Esophagus squamous epithelium (tissue), 5 donors: ENCODE results near the gene LAMA5. TPM values are rescaled to one million over a fixed set of nuclear protein-coding genes. Genes with fewer than 3 reads are reported as not detected.

Source experiments
- DNase-seq: peaks from one replicate; lab custom pipeline; 2025; lab: John Stamatoyannopoulos, UW
- H3K27ac ChIP-seq, 4 donors: fragments of 200-600 bp; sonication (generic); one replicate each; pipeline ENCODE4 v1.5.1; 2016 to 2019; ENCODE audit warnings: mild to moderate bottlenecking in 1 of 4
- H3K27me3 ChIP-seq, 4 donors: fragments of 200-600 bp; sonication (generic); 1 replicate in 3 of 4; 2 replicates in 1 of 4; pipeline versions ENCODE4 v1.5.1 to v1.6.0; 2017 to 2021; ENCODE audit warnings: antibody characterized with exemption in 1 of 4
- H3K36me3 ChIP-seq, 3 donors: fragments of 200-600 bp; sonication (generic); one replicate each; pipeline ENCODE4 v1.5.1; 2016 to 2019
- H3K4me1 ChIP-seq, 3 donors: fragments of 200-600 bp; sonication (generic); one replicate each; pipeline ENCODE4 v1.5.1; 2017 to 2019
- H3K4me3 ChIP-seq, 4 donors: fragments of 200-600 bp; sonication (generic); 1 replicate in 3 of 4; 2 replicates in 1 of 4; pipeline ENCODE4 v1.5.1; 2016 to 2019; ENCODE audit warnings: mild to moderate bottlenecking in 2 of 4, moderate library complexity in 1 of 4
- H3K9me3 ChIP-seq, 3 donors: fragments of 200-600 bp; sonication (generic); one replicate each; pipeline ENCODE4 v1.5.1; 2016 to 2019
- POLR2A ChIP-seq, 4 donors: fragments of 450-650 bp; IDR thresholded peaks; one replicate each; pipeline ENCODE4 v1.6.1; 2017; ENCODE audit warnings: antibody characterized with exemption in 4 of 4, mild to moderate bottlenecking in 4 of 4, moderate library complexity in 3 of 4
- WGBS, 2 donors: methylation state at CpG; one replicate each; pipeline ENCODE4 v1.1.5; 2018; 5-methylcytosine and 5-hydroxymethylcytosine counted together
- intact Hi-C: fragments of 100-400 bp; cut with DNase I; formaldehyde crosslinking; loops from one replicate; pipeline ENCODE4 v1.15.0; 2022
- total RNA-seq, 4 donors: library from RNA; depleted of rRNA; stranded (reverse); fragments of >200 nt; gene quantifications; one replicate each; pipeline ENCODE4 v1.1.0, GENCODE V29; 2016
- TF ChIP-seq, protein P1 (sequence below), 6 experiments: fragments of 450-650 bp in 4 of 6; fragments of 200-600 bp in 2 of 6; sonication (generic) in 2 of 6; IDR thresholded peaks; one replicate each; pipeline ENCODE4 v1.5.1; 2016 to 2019; ENCODE audit warnings: antibody characterized with exemption in 6 of 6, mild to moderate bottlenecking in 4 of 6, moderate library complexity in 4 of 6
- donor health status: DM: yes; HTN: yes; CAD: no.

LAMA5 gene
- total RNA-seq, 4 donors from 2014 or later: 60.4 to 127 (median 98.9) TPM

DNA sequence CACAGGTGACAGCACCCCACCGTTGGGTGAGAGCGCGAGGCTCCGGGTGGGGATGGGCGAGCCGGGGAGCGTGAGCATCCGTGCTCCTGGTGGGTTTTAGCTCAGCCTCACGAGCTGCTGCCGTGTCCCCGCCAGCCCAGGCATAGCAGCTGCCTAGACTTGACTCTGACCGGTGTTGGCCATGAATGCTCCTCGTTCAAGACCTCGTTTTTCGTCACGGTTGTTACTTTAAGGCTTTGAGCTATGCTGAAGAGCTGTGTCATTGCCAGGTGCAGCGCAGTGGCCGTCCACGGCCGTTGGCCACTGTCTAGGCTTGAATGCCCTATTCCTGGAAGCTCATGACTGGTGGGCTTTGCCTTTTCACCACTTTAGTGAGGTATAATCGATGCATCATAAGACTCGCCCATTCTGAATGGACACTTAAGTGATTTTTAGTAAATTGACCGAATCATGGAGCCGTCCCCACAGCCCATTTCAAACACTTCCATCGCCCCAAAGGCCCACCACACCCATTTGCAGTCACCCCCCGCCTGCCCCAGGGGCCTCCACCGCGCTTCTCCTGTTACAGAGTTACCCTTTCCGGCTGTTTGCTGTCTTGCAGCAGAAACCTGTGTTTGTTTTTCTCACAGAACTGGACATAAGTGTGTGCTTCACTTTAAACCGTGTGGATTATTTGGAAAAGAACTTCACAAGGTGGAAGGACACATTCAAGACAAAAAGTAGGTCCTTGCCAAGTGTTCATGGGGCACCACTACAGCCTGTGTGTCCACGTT is 85.8 kb downstream of the LAMA5 start:
- TF ChIP-seq POLR2A (IDR thresholded peaks at IDR 0.05): no peak
- TF ChIP-seq, protein P1, sequence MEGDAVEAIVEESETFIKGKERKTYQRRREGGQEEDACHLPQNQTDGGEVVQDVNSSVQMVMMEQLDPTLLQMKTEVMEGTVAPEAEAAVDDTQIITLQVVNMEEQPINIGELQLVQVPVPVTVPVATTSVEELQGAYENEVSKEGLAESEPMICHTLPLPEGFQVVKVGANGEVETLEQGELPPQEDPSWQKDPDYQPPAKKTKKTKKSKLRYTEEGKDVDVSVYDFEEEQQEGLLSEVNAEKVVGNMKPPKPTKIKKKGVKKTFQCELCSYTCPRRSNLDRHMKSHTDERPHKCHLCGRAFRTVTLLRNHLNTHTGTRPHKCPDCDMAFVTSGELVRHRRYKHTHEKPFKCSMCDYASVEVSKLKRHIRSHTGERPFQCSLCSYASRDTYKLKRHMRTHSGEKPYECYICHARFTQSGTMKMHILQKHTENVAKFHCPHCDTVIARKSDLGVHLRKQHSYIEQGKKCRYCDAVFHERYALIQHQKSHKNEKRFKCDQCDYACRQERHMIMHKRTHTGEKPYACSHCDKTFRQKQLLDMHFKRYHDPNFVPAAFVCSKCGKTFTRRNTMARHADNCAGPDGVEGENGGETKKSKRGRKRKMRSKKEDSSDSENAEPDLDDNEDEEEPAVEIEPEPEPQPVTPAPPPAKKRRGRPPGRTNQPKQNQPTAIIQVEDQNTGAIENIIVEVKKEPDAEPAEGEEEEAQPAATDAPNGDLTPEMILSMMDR (IDR thresholded peaks at IDR 0.05): no peak
- no peaks in the 10 kb centered on the region for H3K27me3 ChIP-seq
- no peak for DNase-seq
- intact Hi-C loops: no loop called here
- H3K4me3 ChIP-seq: no peak overlapping the region
- peaks cover 0 to under 1% (median 0%) of the 10 kb centered on the region in 3 donors for H3K4me1 ChIP-seq
- H3K9me3 ChIP-seq: no peaks in the 10 kb centered on the region
- H3K27ac ChIP-seq: no peak overlapping the region
- H3K36me3 ChIP-seq: peaks cover 36 to 100% (median 43%) of the 10 kb centered on the region in 3 donors
- WGBS, 2 donors: 93 to 94% methylated on average over 22 to 30 of the region's 31 CpGs

DNA sequence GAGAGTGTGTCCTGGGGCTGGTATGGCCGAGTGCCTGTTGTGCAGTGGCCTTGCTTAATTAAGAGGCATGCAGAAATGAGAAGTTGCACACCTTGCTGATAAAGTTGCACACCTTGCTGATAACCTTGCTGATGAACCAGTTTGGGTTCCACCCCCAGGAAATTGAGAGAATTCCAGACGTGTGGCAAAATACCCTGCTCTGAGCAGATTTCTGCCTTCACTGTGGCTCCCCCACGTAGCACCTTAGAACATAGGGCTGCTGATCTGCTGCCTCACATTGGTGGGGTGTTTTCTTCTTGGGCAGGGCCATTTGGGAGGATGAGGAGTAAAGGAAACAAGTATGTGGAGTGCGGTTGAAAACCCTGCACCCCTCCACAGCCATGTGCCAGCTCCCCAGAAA is 86.8 kb downstream of the LAMA5 start:
- Histone ChIP-seq H3K27ac (no peak overlapping the region), H3K36me3 (peaks cover 30 to 100% (median 37%) of the 10 kb centered on the region in 3 donors), H3K9me3 (no peaks in the 10 kb centered on the region), H3K4me3 (no peak overlapping the region), H3K27me3 (no peaks in the 10 kb centered on the region), H3K4me1 (no peaks in the 10 kb centered on the region)
- 89% methylated on average over 4 of the region's 4 CpGs; no CpG with 5 or more reads in 1 of the 2 donors for WGBS, 2 donors
- intact Hi-C loops: no loop called here
- TF ChIP-seq POLR2A (IDR thresholded peaks at IDR 0.05): no peak
- TF ChIP-seq, protein P1 (IDR thresholded peaks at IDR 0.05): no peak
- no peak for DNase-seq

DNA sequence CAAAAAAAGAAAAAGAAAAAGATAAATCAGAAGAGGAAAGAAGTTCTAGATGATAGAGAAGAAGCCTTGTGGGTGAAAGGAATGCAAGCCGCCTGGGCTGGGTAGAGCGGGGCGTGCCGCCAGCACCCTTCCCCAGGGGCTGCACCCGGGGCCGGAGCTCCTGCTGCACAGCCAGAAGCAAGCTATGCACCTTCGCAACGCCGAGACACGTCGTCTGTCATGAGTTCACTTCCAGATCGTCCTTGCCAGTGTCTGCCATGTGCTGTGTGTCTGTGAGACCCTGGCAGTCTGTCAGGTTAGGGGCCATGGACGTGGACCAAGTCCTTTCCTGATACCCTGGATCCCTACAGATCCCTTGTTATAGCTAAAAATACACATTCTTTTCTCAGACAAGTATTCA is 89.9 kb downstream of the LAMA5 start:
- no peak for DNase-seq
- Histone ChIP-seq H3K36me3 (peaks cover 33 to 97% (median 46%) of the 10 kb centered on the region in 3 donors), H3K4me1 (no peaks in the 10 kb centered on the region), H3K4me3 (no peak overlapping the region), H3K9me3 (no peaks in the 10 kb centered on the region), H3K27me3 (no peaks in the 10 kb centered on the region), H3K27ac (no peak overlapping the region)
- WGBS, 2 donors: 65 to 83% methylated on average over 13 of the region's 13 CpGs
- TF ChIP-seq, protein P1 (IDR thresholded peaks at IDR 0.05): no peak
- no peak for TF ChIP-seq POLR2A (IDR thresholded peaks at IDR 0.05)
- intact Hi-C loops: no loop called here

DNA sequence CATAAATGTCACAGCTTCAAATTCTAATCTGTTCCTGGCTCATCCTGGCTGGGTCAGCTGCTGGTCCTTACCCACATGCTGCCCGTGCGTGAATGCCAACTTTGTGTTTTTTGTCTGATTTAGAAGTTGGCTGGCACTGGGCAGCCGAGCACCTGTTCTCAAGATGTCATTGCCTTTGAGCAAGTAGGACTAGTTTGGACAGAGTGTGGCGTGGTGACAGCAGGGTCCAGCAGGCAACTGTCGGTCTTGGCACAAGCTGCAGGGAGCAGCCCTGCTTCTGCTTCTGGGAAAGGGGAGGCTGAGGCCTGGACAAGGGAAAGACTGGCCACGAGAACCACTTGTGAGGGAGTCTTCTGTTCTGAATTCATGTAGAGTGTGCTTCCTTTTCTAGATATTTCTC is 90.7 kb downstream of the LAMA5 start:
- H3K36me3 ChIP-seq: peaks cover 29 to 97% (median 45%) of the 10 kb centered on the region in 3 donors
- WGBS, 2 donors: 76 to 83% methylated on average over 6 of the region's 6 CpGs
- H3K27me3 ChIP-seq: no peaks in the 10 kb centered on the region
- no peak for TF ChIP-seq POLR2A (IDR thresholded peaks at IDR 0.05)
- TF ChIP-seq, protein P1 (IDR thresholded peaks at IDR 0.05): no peak
- no peaks in the 10 kb centered on the region for H3K9me3 ChIP-seq
- DNase-seq: no peak
- no peaks in the 10 kb centered on the region for H3K4me1 ChIP-seq
- intact Hi-C loops: no loop called here
- H3K4me3 ChIP-seq: no peak overlapping the region
- H3K27ac ChIP-seq: no peak overlapping the region

DNA sequence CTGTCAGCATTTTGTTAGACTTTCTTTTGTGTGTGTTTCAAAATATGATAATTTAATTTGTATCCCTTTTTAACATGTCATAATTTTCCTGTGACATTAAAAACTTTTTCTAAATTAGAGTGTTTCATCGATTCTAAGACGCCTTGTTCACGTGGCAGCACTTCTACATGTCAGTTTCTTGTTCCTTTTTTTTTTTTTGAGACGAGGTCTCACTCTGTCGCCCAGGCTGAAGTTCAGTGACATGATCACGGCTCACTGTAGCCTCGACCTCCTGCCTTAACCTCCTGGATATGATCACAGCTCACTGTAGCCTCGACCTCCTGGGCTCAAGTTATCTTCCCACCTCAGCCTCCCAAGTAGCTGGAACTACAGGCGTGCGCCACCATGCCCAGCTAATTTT is 91.9 kb downstream of the LAMA5 start:
- WGBS, 2 donors: 86 to 88% methylated on average over 10 of the region's 10 CpGs
- Histone ChIP-seq H3K4me1 (no peaks in the 10 kb centered on the region), H3K27ac (no peak overlapping the region), H3K9me3 (no peaks in the 10 kb centered on the region), H3K27me3 (no peaks in the 10 kb centered on the region), H3K36me3 (peaks cover 19 to 91% (median 34%) of the 10 kb centered on the region in 3 donors), H3K4me3 (no peak overlapping the region)
- no peak for TF ChIP-seq POLR2A (IDR thresholded peaks at IDR 0.05)
- TF ChIP-seq, protein P1 (IDR thresholded peaks at IDR 0.05): no peak
- intact Hi-C loops: no loop called here
- DNase-seq: no peak
